ENCODE measurements around the gene FBXL13. TPM values are rescaled to one million over a fixed set of nuclear protein-coding genes. Genes with fewer than 3 reads are reported as not detected.

FBXL13 gene
- total RNA-seq, 1 donor from 2014 or later, result 0.85 TPM

GRCh38 chr7:102890971-102891692, 183.5 kb downstream of the FBXL13 start:
- no peak for DNase-seq

DNA sequence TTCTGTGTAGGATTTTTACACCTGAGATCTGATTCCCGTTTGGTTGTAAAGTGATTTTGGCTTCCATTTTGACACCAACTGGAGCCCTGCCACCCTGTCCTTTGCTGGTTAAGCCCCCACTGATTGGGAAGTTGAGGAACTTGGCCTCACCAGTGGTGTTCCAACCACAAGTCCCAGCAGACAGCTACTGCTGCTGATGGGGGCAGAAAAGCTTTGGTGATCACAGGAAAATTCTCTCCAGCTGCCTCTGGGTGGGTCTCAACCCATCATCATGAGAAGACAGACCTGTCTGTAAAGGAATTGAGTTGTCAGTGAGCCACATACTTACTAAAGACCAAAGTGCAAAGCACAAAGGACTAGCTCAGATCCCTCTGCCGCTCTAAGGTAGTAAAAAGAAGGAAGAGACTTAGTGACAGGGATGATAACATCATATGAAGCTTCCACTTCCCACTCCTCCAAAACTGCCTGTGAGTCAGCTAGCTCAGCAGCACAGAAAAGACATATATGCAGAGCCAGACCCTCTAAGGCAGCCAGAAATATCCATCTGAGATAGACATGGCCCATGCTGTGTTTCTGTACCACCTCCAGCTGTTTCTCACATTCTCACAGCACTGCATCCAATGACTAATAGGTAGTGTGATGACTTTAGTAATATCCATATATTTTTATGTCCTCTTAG, 184.2 kb downstream of the FBXL13 start:
- DNase-seq, result peak; percentile 49

DNA sequence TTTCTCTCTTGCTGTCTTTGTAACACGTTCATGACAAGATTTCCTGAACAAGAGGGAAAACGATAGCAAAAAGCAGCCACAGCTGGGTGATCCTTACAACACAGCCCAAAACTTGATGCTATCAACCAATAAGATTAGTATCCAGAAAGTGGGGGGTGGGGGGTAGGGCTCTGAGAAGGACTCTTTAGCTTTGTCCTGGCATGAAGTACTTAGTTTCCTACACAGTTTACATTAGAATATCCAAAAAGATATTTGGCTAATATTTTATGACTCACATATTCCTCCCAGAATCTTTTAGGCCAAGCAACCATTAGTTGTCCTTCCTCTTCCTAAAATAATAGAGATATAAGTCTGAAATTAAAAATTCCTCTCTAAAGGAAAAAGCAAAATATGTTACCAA, 184.7 kb downstream of the FBXL13 start:
- no peak for DNase-seq

GRCh38 chr7:102888561-102889233, 185.9 kb downstream of the FBXL13 start:
- peak; percentile 66 for DNase-seq

DNA sequence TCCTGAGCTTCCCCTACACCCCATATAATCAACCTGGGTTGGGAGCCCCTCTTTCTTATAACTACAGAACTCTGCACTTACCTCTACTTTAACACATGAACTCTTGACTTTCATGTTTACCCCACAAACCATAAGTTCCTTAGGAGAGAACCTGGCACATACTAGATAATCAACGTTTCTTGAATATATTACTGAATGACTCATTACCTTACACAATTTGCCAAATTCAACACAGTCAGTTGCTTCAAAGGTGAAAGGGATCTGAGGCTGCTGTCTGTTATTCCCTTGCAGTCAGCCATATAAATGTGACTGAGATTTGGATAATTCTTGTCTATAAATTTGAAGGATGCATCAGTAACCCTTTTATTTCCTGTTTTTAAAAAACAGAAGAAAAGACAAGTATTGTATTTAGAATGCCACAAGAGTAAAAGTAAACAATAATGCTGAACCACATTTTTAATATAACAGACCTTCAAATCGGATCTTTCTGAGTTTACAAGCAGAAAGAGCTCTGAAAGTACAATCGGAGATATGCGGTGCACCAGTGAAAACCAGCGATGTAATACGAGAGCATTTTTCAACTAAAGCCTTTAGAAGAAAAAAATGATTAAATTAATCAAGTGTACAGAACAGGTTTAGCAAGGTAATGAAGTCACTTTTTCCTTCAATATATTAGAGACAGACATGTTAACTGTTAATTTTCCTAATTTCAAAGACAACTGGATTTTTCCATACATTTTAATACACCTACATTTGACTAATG, 191.3 kb downstream of the FBXL13 start:
- peak; percentile 66 for DNase-seq

- DNase-seq, result peak; percentile 97
Measured at GRCh38 chr7:102875700-102876295, 198.8 kb downstream of the FBXL13 start.

DNA sequence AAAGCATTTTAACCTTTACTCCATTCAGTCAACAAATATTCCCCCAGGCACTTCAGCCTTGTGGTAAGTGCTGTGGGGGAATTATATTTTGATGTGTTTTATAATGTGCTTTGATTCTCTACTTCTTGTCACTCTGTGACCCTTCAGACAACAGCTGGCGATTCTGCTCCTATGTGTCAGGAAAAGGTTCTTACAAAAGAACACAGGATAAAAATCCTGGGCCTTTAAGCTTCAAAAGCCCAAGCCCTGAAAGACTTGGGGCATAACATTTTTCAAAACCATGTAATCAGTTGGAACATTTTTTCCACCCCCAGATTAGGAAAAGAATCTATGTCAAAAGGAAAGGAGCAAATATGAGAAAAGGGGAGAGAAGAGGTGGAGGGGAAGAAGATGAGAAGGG, 199.6 kb downstream of the FBXL13 start:
- no peak for DNase-seq

DNA sequence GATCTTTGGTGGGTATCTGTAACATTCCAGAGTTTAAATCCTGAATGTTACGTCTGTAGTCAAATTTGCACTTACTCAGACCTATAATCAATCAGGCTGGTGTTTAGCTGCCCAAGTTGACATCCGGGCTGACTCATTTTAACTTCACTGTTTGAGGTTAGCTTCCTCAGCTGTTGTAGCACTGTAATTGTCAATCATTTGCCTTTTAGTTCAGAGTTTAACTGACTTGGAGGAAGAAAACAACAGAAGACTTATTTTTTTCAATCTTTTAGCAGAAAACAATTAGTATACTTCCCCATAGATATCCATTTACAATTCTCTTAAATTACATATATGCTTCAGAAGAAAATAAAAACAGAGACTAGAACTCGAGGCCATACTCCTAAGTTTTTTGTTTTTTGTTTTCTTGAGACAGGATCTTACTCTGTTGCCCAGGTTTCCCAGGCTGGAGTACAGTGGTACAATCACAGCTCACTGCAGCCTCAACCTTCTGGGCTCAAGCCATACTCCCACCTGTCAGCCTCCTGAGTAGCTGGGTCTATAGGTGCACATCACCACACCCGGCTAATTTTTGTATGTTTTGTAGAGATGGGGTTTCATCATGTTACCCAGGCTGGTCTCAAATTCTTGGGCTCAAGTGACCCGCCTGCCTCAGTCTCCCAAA, 200.3 kb downstream of the FBXL13 start:
- peak; percentile 95 for DNase-seq

DNA sequence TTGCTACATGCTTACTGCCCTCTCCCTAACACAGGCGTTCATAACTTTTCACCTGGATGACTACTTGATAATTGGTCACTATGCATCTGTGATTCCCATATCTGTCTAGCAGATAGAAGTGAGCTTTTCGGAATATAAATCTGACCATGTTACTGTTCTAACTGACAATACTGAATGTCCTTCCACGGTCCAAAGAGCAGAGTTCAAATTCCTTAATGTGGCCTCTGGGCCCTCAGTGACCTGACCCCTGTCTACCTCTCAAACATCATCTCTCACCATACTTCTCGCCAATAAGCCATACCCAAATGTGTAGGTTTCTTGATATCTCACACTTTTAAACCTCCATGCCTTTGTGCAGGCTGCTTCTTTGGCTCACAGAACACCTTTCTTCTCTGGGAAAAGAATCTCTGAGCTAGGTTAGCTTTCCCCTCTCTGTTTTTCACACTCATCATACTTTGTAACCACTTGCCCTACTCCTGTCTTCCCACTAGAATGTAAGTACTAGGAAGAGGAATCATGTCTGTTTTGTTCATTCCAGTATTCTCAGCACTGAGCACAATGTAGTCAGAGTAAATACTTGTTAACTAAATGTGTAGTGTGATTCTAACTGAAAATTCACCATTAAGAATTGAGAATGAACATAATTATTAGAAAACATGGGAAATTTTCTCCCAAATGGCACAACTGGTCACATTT, 201.0 kb downstream of the FBXL13 start:
- no peak for DNase-seq

- DNase-seq, result peak; percentile 98
Measured at GRCh38 chr7:102872460-102872859, 202.1 kb downstream of the FBXL13 start.

- DNase-seq, result no peak
Measured at GRCh38 chr7:102869195-102869594, 205.4 kb downstream of the FBXL13 start.

DNA sequence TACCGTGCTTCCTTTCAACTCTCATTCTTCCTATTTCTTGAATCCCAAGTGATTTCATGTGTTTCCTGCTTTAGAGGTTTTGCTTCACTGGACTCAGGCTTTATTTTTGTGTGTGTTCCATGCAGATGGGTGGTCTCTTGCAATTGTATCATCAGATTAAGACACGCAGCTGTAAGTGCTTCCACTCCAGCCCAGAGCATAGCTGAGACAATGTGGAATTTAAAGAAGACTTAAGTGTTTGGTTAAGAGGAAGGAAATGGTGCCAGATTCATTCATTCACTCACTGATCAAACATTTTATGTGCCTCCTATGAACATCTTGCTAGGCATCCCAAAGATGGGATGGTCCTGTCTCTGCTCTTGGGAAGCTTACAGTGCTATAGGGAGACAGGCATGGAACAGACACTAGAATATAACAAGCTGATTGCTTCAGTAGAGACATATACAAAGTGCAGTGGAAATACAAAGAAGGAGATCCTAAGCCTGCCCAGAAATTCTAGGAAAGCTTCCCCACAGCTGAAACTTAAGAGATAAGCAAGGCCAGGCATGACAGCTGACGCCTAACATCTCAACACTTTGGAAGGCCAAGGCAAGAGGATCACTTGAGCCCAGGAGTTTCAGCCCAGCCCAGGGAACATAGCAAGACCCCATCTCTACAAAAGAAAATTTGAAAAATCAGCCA, 207.9 kb downstream of the FBXL13 start:
- DNase-seq, result no peak

GRCh38 chr7:102864958-102865357, 209.6 kb downstream of the FBXL13 start:
- no peak for DNase-seq

- DNase-seq, result peak; percentile 40
Measured at GRCh38 chr7:102860351-102860811, 214.2 kb downstream of the FBXL13 start.

DNA sequence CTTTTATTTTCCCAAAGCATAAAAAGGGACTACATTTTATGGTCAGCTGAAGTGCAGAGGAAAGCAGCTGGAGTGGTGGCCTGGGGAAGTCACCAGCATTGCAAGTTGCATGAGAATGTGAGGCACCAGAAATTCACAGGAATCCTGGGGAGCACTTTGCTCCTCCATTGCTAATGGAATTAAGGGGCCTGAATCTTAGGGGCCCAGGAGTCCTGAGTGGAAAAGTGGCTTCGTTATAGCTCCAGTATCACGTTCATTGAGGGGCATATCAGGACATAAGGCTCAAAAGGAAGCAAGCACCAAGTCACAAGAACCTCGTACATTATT, 214.8 kb downstream of the FBXL13 start:
- DNase-seq, result no peak

DNA sequence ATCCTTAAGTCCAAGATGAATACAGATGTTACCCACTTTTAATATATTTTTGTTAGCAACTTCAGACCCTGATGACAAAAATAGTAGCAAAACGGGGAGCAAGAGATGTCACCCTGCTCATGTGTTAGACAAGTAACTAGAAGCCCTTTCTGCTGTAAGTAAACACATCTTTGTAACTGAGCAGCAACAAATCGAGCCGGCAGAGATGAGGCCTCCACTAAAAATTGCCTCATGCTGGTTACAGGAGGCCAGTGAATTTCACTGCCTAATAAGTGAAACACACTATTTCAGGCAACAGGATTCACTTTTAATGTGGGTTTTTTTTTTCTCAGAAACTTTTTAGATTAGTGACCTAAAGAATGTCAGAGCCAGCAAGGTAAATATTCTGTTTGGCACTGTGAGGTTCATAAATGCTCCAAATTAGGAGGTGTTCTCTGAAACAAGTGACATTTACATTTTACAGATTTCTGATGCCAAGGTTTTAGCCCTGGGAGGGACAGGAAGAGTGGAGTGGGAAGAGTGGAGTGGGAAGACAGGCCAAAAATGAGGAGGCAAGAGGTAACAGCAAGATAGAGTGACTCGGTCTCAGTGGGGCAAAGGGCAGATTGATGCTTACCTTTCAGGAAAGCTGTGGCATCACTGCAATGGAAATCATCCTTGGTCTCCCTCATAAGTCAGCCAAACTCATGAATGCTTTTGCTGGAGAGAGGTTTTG, 215.4 kb downstream of the FBXL13 start:
- DNase-seq, result no peak

GRCh38 chr7:102856036-102856435, 218.6 kb downstream of the FBXL13 start:
- DNase-seq, result no peak

- DNase-seq, result no peak
Measured at GRCh38 chr7:102849538-102849937, 225.1 kb downstream of the FBXL13 start.

DNA sequence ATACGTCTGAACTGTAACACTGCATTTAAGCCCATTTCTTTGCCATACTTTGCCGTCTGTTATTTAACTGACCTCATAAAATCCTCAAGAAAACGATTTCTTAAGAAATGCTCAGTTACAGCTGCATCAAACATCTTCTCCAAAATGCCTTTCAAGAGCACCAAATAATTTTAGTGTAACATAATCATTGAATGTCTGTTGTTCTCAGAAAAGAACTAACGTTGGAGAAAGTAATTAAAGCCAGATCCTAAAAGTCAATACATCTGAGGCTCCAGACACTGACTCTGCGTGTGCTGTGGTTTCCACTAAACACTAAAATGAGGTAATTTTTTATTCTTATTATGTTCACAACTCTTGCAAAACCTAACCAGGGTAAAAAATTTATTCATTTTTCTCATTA, 225.5 kb downstream of the FBXL13 start:
- DNase-seq, result no peak

DNA sequence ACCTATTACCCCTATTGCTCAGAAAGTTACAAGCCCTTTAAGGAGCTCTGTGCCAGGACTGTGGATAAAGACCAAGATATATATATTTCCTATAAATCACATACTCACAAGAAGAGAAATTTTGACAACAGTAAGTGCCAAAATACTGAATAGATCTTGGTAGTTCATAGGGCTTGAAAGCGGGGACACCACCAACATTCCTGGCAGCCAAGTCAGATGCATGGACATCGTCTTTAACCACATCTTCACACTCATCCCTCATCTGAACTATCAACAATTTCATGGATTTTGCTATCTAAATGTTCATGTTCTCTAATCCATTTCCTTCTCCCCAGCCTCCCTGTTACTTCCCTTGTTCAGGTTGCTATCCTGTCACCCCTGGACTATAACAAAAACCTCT, 229.2 kb downstream of the FBXL13 start:
- DNase-seq, result no peak

Data from dermis blood vessel endothelial cell (primary cell).